Measurements from ENCODE around the gene ADGRL2.

ADGRL2 gene

DNA sequence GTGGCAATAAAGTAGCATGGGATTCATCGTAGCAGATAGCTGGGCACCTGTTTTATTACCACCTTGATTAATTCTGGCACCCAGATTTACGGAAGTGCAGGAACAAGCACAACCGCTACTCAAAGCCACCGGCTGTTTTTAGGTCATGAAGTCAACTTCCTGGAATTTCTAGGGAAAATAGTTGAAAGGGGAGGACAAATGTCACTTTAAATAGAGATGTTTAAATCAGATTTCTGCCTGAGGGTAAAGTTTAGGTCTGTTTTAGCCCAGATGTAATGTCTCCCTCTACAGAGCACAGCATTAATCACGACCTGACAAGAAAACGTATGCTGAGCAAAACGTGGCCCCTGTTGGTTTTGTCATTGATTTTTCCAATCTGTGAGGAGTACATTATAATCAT lies 8.0 kb downstream of the ADGRL2 start:
- DNase-seq: no peak

DNA sequence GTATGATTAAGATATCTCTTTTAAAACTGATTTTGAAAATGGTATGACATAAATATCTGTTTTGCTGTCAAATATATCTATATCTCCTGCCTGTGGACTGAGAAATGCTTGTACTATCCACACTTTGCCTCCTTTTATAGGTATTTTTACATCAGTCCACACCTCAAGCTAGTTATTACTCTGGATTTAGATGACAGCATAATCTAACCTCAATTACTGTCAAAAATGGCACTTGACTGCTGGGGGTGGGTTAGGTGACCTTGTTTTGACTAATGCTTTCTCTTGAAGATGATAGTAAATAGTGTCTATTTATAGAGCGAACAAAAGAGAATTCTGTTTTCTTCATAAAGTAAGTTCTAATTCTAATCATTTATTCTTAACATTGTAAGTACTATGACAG lies 9.1 kb downstream of the ADGRL2 start:
- peak; percentile 29 for DNase-seq

DNA sequence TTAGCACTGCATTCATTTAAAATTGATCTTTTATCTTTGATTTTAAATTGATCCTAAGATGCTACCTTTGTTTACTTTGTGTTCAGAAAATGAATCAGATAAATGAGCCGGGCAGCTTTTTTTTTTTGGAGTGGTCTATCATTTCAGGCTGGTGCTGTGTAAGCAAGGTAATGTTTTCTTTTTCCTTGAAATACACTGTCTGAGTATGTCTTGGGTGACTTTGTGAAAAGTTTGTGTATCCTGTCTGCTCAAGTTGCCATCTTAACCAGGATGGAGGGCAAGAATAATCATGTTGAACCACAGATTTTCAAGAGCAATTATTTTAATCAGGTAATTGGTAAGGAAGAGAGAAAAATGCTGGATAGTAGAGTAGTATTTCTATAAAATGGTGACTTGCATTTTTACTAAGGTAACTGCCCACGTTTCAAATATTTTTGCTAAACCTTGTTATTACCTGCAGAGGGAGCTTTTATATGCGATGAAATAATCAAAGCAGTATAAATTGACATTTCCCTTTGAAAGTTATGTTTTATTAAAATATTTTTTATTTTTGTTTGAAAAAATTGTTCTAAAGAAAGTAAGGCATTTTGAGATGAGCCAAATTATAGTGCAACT lies 11.1 kb downstream of the ADGRL2 start:
- peak; percentile 34 for DNase-seq

DNA sequence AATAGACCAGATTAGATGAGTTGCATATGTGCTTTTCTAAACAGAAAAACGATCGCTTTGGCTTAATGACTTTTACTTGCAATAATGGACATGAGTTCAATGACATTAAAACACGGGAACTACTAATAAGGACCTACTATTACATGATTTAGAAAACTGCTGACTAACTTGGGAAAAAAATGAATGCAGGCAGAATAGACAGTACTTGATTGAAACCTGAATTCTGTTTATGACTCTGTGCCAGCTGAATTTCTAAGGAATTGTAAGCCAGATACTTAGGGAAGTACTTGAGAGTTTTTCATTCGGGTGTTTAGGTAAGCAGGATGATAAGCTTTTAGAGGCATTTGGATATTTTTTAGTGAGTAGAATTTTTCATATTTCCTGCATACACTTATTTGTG lies 12.0 kb downstream of the ADGRL2 start:
- peak; percentile 59 for DNase-seq

- DNase-seq: no peak
Measured at GRCh38 chr1:81813691-81814090, 13.0 kb downstream of the ADGRL2 start.

GRCh38 chr1:81819613-81820012 lies 18.9 kb downstream of the ADGRL2 start:
- DNase-seq: peak; percentile 12

- no peak for DNase-seq
Measured at GRCh38 chr1:81820765-81821164, 20.0 kb downstream of the ADGRL2 start.

GRCh38 chr1:81823082-81823481 lies 22.3 kb downstream of the ADGRL2 start:
- DNase-seq: no peak

DNA sequence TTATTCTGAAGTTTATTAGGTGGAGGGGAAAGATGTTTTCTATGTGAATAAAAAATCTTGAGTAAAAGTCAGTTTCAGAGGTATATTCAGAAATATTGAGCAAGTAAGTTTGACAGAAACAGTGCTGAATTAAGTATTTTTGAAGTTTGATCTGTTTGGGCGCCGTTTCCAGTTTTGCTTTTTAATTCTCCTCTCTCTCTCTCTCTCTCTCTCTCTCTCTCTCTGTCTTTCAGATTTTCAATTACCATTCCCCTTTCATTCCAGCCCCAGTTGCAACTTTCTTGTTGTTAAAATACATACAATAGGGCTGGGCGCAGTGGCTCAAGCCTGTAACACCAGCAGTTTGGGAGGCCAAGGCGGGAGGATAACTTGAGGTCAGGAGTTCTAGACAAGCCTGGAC lies 24.0 kb downstream of the ADGRL2 start:
- no peak for DNase-seq

DNA sequence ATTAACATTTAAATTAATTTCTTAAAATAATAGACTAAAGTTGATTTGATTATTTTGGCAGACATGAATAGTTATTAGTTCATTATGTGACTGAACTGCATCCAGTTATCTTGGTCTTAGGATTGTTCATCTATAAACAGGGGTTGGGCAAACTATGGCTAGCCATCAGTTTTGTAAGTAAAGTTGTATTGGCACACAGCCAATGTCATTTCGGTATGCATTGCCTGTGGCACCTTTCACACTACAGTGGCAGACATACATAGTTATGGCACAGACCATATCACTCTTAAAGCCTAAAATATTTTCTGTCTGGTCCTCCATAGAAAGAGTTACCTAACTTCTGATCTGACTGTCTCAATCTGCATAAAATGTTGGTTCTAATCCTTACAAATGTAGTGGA lies 27.2 kb downstream of the ADGRL2 start:
- peak; percentile 77 for DNase-seq

- no peak for DNase-seq
Measured at GRCh38 chr1:81832573-81832972, 31.8 kb downstream of the ADGRL2 start.

- no peak for DNase-seq
Measured at GRCh38 chr1:81833722-81834121, 33.0 kb downstream of the ADGRL2 start.

DNA sequence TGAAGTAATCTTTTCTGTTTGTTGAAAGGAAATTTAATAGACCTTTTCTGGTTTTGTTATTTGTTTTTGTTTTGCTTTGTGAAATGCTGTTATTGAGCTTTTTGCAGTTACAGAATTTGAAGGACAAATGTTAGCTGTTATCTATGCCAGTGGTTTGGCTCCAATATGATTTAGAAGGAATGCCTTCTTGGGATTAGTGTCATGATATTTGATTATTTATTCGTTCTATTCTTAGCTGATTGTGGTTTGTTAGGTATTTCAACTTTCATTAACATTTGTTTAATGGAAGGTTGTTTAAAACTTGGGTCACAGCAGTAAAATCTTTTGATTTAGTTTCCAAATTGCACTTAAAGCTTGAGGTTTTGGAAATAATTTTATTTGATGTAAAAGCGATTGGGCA lies 33.5 kb downstream of the ADGRL2 start:
- no peak for DNase-seq

- no peak for DNase-seq
Measured at GRCh38 chr1:81834921-81835698, 34.4 kb downstream of the ADGRL2 start.

- no peak for DNase-seq
Measured at GRCh38 chr1:81836007-81836626, 35.4 kb downstream of the ADGRL2 start.

DNA sequence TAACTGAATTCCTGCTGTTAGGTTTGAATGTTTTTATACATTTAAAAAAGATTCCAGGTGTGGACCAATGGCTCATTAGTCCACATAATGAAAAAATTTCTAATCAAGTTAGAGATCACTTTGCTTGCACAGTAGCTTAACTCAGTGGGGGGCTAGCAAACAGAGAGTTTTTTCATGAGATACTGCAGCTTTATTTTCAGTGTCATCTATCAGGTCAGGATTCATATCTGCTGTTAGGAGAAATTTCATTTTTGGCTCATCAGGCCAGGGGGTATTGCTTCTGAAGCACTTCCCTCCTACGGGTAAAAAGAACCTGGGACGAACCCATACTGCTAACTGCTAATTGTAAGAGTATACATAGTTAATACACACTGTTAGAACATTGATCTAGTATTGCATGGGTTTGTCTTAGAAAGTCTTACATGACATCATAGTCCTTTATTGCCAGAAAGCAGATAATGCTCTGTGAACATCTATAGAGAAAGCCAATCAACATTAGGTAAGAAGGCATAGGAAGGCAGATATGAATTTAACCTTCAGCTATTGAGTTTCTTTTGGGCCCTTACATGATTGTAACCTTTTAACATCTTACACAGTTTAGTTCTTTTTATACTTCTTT lies 38.0 kb downstream of the ADGRL2 start:
- DNase-seq: no peak

GRCh38 chr1:81840805-81841204 lies 40.1 kb downstream of the ADGRL2 start:
- DNase-seq: no peak

- no peak for DNase-seq
Measured at GRCh38 chr1:81841795-81842194, 41.1 kb downstream of the ADGRL2 start.

DNA sequence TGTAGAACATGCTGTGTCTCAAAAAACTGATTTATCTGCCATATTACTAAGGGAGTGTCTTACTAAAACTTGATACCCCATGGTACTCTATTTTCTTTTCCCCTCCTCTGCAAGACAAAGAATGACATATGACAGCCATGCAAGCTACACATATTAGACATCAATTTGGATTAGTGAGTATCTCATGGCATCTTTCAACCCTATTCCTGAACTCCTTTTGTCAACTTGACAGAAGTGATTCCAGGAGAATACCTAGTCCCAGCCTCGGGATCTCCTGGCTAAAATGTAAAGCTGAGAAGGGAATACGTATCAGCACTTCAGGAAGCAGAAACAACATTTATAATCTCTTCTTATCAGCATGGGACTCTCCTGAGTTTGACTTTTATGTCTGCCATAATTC lies 43.7 kb downstream of the ADGRL2 start:
- no peak for DNase-seq

GRCh38 chr1:81846630-81847029 lies 45.9 kb downstream of the ADGRL2 start:
- no peak for DNase-seq

- no peak for DNase-seq
Measured at GRCh38 chr1:81847063-81847462, 46.3 kb downstream of the ADGRL2 start.

- DNase-seq: peak; percentile 86
Measured at GRCh38 chr1:81848880-81849682, 48.3 kb downstream of the ADGRL2 start.

DNA sequence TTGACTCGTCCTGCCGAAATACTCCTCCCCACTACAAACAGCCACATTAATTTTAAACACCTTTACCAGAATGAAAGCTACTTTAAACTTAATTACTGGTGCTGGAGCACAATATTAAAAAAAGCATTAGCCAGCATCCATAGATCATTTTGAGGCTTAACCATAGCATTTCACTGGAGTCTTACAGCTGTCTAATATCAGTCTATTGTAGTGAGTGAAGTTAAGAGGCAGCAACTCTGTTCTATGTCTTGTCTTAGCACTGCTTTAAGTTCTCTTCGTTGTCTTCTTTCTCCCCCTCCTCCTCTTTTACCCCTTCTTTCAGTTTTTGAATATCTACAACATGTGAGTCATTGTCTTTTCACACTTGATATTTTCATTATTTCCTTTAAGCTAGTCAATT lies 49.3 kb downstream of the ADGRL2 start:
- no peak for DNase-seq
